ENCODE results near the gene RBM3.

The RBM3 gene

DNA sequence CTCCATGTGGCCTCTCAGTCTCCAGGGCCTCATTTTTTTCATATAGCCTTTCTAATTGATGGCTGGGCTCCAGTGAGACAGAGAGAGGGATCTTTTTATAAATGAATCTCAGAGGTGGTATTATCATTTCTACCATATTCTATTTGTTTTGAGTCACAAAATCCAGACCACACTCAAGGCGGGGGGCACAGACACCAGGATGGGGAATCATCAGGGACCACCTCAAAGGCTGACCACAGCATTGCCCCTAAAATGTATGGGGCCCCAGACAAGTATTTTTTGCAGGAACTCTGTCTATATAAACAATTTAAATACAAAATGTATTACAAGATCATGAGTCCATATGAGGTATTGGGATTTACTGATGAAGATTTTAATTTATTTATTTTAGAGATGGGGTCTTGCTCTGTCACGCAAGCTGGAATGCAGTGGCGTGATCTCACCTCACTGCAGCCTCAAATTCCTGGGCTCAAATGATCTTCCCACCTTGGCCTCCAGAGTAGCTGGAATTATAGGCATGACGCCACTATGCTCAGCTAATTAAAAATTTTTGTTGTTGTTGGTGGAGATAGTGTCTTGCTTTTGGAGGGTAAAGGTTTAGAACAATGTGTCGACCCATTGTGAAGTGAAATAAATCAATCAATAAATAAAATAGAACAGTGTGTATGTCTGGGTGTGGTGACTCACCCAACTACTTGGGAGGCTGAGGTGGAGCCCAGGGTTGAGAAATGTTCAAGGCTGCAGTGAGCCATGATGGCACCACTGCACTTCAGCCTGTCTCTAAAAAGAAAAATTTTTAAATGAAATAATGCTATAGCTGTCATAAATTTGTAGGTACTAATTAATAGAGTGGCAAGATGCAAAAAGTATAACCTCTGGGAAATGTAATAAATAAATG, 52.4 kb downstream of the RBM3 start:
- no peak for DNase-seq
- no peaks in the 10 kb centered on the region for H3K36me3 Mint-ChIP-seq (ENCODE audit: low read depth)

More for the DNA sequence above, 52.4 kb downstream of the RBM3 start:
- Mint-ChIP-seq H3K4me1 (ENCODE audit: low read depth) (peaks cover 6% of the 10 kb centered on the region), H3K9me3 (no peaks in the 10 kb centered on the region), H3K27me3 (peaks cover 3% of the 10 kb centered on the region), H3K27ac (no peak overlapping the region), H3K4me3 (no peak overlapping the region)
